LNCAP (cell line): ENCODE measurements around the gene DDOST.

ENCODE experiments used
- CTCF ChIP-seq: fragments of 450-650 bp; IDR thresholded peaks from 2 replicates; pipeline ENCODE4 v1.5.1; 2017; ENCODE audit warnings: mild to moderate bottlenecking

DDOST gene

DNA sequence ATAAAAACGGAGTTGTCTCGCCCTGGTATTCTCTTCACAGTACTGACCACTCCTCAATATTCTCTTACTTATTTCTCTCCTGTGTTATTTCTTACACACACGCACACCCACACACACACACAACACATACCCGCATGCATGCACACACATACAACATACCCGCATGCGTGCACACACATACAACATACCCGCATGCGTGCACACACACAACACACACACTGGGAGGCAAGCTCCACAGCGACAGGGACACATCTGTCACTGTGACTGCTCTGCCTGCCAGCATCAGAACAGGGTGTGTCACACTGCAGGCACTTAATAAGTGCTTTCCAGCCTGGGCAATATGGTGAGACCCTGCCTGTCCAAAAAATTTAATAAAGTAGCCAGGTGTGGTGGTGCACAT lies 20.8 kb upstream of the DDOST start:
- no peak for TF ChIP-seq CTCF

DNA sequence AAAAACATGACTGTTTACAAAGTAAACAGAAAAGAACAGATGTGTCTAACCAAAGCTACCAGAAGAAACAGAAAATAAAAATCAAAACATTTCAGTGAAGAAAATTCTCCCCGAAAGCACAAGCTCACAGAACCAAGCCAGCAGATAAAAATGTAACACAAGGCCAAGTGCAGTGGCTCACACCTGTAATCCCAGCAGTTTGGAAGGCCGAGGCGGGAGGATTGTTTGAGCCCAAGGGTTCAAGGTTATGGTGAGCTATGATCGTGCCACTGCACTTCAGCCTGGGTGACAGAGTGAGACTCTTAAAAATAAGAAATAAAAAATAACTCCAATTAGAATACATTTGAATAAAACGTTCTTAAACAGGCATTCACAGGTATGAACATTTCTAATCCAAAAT lies 19.1 kb upstream of the DDOST start:
- TF ChIP-seq CTCF: no peak

DNA sequence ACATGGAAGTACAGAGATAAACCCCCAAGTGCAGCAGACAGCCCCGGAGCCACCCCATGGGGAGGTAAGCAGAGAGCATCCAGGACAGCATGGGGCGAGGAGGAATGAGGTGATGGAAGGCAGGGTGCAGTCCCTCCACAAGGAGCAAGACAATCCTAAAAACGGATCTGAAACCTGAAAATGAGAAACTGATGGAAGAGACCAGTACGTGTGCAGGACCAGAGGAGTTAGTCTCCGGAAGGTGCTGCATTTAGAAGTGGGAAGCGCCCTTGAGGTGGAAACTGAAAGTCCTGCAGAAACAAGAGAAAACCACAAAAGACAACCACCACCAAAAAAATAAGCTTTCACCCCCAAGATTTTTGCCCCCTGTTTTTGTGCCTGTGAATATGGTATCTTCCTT lies 17.4 kb upstream of the DDOST start:
- TF ChIP-seq CTCF: no peak

- no peak for TF ChIP-seq CTCF
Measured at GRCh38 chr1:20672265-20672632, 11.1 kb upstream of the DDOST start.

DNA sequence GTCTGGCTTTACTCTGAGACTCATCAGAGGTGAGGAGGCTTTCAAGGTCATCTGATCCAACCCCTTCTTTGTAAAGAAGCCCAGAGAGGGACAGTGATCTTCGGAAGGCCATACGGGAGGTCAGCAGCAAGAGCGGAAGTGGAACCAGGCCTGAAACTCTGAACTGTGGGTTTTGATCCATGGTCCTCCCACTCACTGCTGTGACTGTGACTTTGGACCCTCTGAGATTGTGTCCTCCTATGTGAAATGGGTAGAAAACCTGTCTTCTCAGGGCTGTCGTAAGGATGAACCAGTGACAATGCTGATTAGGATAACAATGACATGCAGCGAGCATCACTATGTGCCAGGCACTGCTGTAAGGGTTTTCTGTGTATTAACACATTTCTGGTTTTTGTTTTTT lies 9.8 kb upstream of the DDOST start:
- no peak for TF ChIP-seq CTCF

- TF ChIP-seq CTCF: no peak
Measured at GRCh38 chr1:20668581-20668980, 7.4 kb upstream of the DDOST start.

- no peak for TF ChIP-seq CTCF
Measured at GRCh38 chr1:20666804-20667203, 5.6 kb upstream of the DDOST start.

DNA sequence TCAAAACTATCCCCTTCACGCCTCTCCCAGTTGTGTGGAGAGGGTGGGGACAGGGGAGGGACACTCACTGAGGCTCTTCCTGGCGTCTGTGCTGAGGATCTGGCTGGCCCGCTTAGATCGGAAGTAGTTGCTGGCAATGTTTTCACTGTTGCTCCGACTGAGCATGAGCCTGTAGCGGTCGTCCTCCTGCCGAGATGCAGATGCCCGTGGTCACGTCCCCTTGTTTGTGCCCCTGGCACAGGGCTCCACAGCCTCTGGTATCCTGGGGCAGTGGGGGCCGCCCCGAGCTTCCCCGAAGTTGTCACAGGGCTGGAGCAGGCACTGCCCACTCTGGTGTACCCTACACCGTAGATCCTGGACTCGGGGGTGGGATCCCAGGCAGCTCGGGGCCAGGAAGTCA lies 5.0 kb upstream of the DDOST start:
- no peak for TF ChIP-seq CTCF
